ENCODE results near the gene NYNRIN. TPM values are rescaled to one million over a fixed set of nuclear protein-coding genes. Genes with fewer than 3 reads are reported as not detected.

The NYNRIN gene
- polyA plus RNA-seq, 3 donors, result 0.18 to 0.84 (median 0.40) TPM

DNA sequence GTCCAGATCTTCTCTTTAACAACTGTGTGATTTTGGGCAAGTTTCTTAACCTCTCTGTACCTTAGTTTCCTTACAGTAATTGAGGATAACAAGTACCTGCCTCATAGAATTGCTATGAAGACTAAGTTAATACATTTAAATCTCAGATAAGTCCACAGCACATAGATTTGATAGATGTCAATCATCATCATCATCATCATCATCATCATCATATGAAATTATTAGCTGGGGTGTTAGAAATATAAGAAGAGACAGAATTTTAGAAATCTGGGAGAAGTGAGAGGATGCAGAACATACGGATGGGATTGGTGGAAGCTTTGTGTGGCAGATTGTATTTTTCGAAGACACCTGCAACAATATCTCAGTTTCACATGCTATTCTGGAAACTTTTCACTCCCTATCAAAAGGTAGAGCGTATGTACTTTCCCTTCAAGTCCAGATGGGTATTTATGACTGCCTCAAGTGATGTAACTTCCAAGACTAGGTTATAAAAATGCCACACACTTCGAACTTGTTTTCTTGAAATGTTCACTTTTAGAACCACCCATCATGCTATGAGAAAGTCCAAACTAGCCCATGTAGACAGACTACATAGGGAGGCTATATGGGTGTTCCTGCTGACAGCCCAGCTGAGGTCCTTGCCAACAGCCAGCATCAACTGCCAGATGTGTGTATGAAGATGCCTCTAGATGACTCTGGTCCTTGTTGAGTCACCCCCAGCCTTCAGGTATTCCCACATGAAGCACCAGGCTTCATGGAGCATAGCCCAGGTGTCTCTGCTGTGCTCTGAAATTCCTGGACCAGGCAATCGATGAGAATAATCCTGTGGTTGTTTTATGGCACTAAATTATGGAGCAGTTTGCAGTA, 64.4 kb downstream of the NYNRIN start:
- Histone ChIP-seq H4K20me1 (ENCODE audit: insufficient read depth, low read length) (no peaks in the 10 kb centered on the region), H2AFZ (ENCODE audit: insufficient read depth, low read depth, low read length, poor library complexity, severe bottlenecking) (no peak overlapping the region), H3K27me3 (ENCODE audit: control insufficient read depth in 2 of 2, insufficient read depth in 2 of 2, low read length in 2 of 2) (no peaks in the 10 kb centered on the region), H3K9me3 (replicated peaks in 1 of 2; ENCODE audit: control insufficient read depth in 1 of 2, insufficient read depth in 1 of 2, low read length in 2 of 2) (no peaks in the 10 kb centered on the region), H3K79me2 (ENCODE audit: insufficient read depth, low read length) (no peaks in the 10 kb centered on the region), H3K4me2 (replicated peaks; ENCODE audit: extremely low read depth, low read length, poor library complexity, severe bottlenecking) (no peak overlapping the region), H3K27ac (ENCODE audit: low read depth in 1 of 2, low read length in 2 of 2) (no peak overlapping the region), H3K4me1 (ENCODE audit: control insufficient read depth in 1 of 2, insufficient read depth in 2 of 2, low read length in 2 of 2) (no peaks in the 10 kb centered on the region), H3K9ac (ENCODE audit: insufficient read depth, low read length, poor library complexity, severe bottlenecking) (no peak overlapping the region), H3K36me3 (replicated peaks in 1 of 2; ENCODE audit: control insufficient read depth in 1 of 2, insufficient read depth in 2 of 2, low read length in 2 of 2) (no peaks in the 10 kb centered on the region), H3K4me3 (replicated peaks in 1 of 3; ENCODE audit: low read depth in 2 of 3, low read length in 3 of 3) (no peak overlapping the region)
- Mint-ChIP-seq H3K9me3 (peaks cover 0 to 5% (median 0%) of the 10 kb centered on the region in 7 donors), H3K4me1 (no peaks in the 10 kb centered on the region), H3K27ac (no peak overlapping the region), H3K36me3 (no peaks in the 10 kb centered on the region), H3K27me3 (ENCODE audit: low read depth in 3 of 3) (peaks cover 0 to 4% (median 0%) of the 10 kb centered on the region in 3 donors), H3K4me3 (no peak overlapping the region)
- TF ChIP-seq, protein P1, sequence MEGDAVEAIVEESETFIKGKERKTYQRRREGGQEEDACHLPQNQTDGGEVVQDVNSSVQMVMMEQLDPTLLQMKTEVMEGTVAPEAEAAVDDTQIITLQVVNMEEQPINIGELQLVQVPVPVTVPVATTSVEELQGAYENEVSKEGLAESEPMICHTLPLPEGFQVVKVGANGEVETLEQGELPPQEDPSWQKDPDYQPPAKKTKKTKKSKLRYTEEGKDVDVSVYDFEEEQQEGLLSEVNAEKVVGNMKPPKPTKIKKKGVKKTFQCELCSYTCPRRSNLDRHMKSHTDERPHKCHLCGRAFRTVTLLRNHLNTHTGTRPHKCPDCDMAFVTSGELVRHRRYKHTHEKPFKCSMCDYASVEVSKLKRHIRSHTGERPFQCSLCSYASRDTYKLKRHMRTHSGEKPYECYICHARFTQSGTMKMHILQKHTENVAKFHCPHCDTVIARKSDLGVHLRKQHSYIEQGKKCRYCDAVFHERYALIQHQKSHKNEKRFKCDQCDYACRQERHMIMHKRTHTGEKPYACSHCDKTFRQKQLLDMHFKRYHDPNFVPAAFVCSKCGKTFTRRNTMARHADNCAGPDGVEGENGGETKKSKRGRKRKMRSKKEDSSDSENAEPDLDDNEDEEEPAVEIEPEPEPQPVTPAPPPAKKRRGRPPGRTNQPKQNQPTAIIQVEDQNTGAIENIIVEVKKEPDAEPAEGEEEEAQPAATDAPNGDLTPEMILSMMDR (IDR thresholded peaks at IDR 0.05), result no peak
- WGBS (ENCODE audit: insufficient coverage), result 78% methylated on average over 1 of the region's 5 CpGs
- no peak for DNase-seq
- intact Hi-C loops (cut with micrococcal nuclease), result no loop called here

DNA sequence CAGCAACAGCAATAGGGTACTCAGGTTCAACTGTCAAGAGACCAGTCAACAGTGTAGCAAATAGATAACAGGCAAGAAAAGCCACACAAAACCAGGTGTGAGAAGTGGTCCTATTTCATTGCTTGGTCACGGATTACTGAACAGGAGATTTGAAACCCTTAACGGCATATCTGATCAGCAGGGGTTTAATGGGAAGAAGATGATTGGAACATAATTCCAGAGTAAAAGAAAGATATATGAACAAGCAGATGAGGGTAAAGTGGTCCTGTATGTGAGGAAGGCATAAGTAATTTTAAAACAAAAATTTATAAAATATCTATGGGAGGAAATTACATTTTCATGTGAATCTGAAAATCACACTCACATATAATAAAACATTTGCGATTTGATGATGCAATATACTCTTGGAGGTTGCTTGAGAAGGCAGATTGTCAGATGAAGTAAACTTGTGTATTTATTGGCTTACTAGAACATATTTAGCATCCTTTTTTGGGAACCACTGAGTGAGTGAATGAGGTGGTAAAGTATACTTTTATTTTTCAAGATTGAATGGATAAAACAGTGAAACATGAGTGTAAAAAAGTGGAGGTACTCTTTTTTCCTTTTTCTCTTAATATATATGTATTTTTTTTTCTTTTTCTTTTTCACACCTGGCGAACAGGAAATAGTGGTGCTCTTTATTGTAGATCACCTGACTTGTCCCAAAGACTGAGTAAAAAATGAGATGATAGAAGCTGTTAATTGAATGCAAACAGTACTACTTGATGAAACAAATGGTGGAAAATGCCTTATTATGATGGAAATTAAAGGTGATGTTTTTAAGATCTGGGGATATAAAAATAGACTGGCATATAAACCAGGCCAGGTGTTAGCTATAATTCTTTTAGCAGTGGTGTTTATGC, 65.3 kb downstream of the NYNRIN start:
- Mint-ChIP-seq H3K27ac (no peak overlapping the region), H3K4me3 (no peak overlapping the region), H3K36me3 (no peaks in the 10 kb centered on the region), H3K9me3 (peaks cover 0 to 5% (median 0%) of the 10 kb centered on the region in 7 donors), H3K27me3 (ENCODE audit: low read depth in 3 of 3) (peaks cover 0 to 4% (median 0%) of the 10 kb centered on the region in 3 donors), H3K4me1 (no peaks in the 10 kb centered on the region)
- DNase-seq, result no peak
- WGBS (ENCODE audit: insufficient coverage), result 100% methylated on average over 1 of the region's 4 CpGs
- no peak overlapping the region for H3K4me2 ChIP-seq (replicated peaks; ENCODE audit: extremely low read depth, low read length, poor library complexity, severe bottlenecking)
- no peaks in the 10 kb centered on the region for H3K9me3 ChIP-seq (replicated peaks in 1 of 2; ENCODE audit: control insufficient read depth in 1 of 2, insufficient read depth in 1 of 2, low read length in 2 of 2)
- no peaks in the 10 kb centered on the region for H4K20me1 ChIP-seq (ENCODE audit: insufficient read depth, low read length)
- TF ChIP-seq, protein P1 (IDR thresholded peaks at IDR 0.05), result no peak
- no peak overlapping the region for H3K9ac ChIP-seq (ENCODE audit: insufficient read depth, low read length, poor library complexity, severe bottlenecking)
- no peak overlapping the region for H3K4me3 ChIP-seq (replicated peaks in 1 of 3; ENCODE audit: low read depth in 2 of 3, low read length in 3 of 3)
- no peaks in the 10 kb centered on the region for H3K4me1 ChIP-seq (ENCODE audit: control insufficient read depth in 1 of 2, insufficient read depth in 2 of 2, low read length in 2 of 2)
- no peak overlapping the region for H2AFZ ChIP-seq (ENCODE audit: insufficient read depth, low read depth, low read length, poor library complexity, severe bottlenecking)
- H3K79me2 ChIP-seq (ENCODE audit: insufficient read depth, low read length), result no peaks in the 10 kb centered on the region
- intact Hi-C loops (cut with micrococcal nuclease), result no loop called here
- H3K27ac ChIP-seq (ENCODE audit: low read depth in 1 of 2, low read length in 2 of 2), result no peak overlapping the region
- no peaks in the 10 kb centered on the region for H3K36me3 ChIP-seq (replicated peaks in 1 of 2; ENCODE audit: control insufficient read depth in 1 of 2, insufficient read depth in 2 of 2, low read length in 2 of 2)
- H3K27me3 ChIP-seq (ENCODE audit: control insufficient read depth in 2 of 2, insufficient read depth in 2 of 2, low read length in 2 of 2), result no peaks in the 10 kb centered on the region

Data from CD14-positive monocyte (primary cell).